ENCODE results near the gene RALGAPA2.

Gene RALGAPA2

DNA sequence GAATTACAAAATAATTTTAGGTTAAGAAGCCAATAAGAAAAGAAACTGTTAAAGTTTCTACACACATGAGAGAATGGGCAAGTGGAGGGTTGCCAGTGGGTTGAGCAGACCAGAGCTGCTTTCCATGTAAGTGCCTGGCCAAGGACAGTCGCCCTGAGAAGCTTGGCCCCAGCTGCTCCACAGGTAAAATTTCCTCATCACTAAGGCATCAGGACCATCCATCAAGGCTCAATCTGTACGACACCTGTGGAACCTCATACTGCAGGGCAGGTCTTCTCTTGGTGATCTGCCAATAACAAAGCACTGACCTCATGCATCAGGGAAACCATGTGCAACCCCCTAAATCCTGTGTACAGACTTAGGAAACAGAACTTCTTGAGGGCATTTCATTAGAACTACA is 229.1 kb downstream of the RALGAPA2 start:
- Histone ChIP-seq H3K4me2 (ENCODE audit: low read depth, low read length, poor library complexity, severe bottlenecking) (no peak overlapping the region), H3K79me2 (ENCODE audit: insufficient read depth, low read length) (no peaks in the 10 kb centered on the region), H4K20me1 (ENCODE audit: low read depth, low read length) (no peaks in the 10 kb centered on the region), H3F3A (ENCODE audit: insufficient read depth) (no peaks in the 10 kb centered on the region), H3K4me3 (ENCODE audit: insufficient read depth, low read length, poor library complexity, severe bottlenecking) (no peak overlapping the region), H2AFZ (ENCODE audit: low read depth, low read length, severe bottlenecking) (no peak overlapping the region), H3K27ac (ENCODE audit: low read depth, low read length) (no peak overlapping the region), H3K9ac (ENCODE audit: low read length) (no peak overlapping the region), H3K9me3 (ENCODE audit: insufficient read depth, low read length) (no peaks in the 10 kb centered on the region), H3K36me3 (ENCODE audit: low read length) (no peaks in the 10 kb centered on the region), H3K9me2 (replicated peaks; ENCODE audit: insufficient read depth, low read length) (no peaks in the 10 kb centered on the region), H3K27me3 (ENCODE audit: low read length) (no peaks in the 10 kb centered on the region)
- no peak for TF ChIP-seq EZH2phosphoT487 (conservative IDR thresholded peaks at IDR 0.05; ENCODE audit: low read length)
- TF ChIP-seq, protein P1, sequence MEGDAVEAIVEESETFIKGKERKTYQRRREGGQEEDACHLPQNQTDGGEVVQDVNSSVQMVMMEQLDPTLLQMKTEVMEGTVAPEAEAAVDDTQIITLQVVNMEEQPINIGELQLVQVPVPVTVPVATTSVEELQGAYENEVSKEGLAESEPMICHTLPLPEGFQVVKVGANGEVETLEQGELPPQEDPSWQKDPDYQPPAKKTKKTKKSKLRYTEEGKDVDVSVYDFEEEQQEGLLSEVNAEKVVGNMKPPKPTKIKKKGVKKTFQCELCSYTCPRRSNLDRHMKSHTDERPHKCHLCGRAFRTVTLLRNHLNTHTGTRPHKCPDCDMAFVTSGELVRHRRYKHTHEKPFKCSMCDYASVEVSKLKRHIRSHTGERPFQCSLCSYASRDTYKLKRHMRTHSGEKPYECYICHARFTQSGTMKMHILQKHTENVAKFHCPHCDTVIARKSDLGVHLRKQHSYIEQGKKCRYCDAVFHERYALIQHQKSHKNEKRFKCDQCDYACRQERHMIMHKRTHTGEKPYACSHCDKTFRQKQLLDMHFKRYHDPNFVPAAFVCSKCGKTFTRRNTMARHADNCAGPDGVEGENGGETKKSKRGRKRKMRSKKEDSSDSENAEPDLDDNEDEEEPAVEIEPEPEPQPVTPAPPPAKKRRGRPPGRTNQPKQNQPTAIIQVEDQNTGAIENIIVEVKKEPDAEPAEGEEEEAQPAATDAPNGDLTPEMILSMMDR (IDR thresholded peaks at IDR 0.05; ENCODE audit: insufficient read depth, low read length, poor library complexity, severe bottlenecking): no peak

GRCh38 chr20:20482453-20482852 is 230.0 kb downstream of the RALGAPA2 start:
- Histone ChIP-seq H3K4me3 (ENCODE audit: insufficient read depth, low read length, poor library complexity, severe bottlenecking) (no peak overlapping the region), H3K79me2 (ENCODE audit: insufficient read depth, low read length) (no peaks in the 10 kb centered on the region), H3F3A (ENCODE audit: insufficient read depth) (no peaks in the 10 kb centered on the region), H3K4me2 (ENCODE audit: low read depth, low read length, poor library complexity, severe bottlenecking) (no peak overlapping the region), H3K9ac (ENCODE audit: low read length) (no peak overlapping the region), H3K27ac (ENCODE audit: low read depth, low read length) (no peak overlapping the region), H3K36me3 (ENCODE audit: low read length) (no peaks in the 10 kb centered on the region), H3K27me3 (ENCODE audit: low read length) (no peaks in the 10 kb centered on the region), H3K9me2 (replicated peaks; ENCODE audit: insufficient read depth, low read length) (no peaks in the 10 kb centered on the region), H4K20me1 (ENCODE audit: low read depth, low read length) (no peaks in the 10 kb centered on the region), H2AFZ (ENCODE audit: low read depth, low read length, severe bottlenecking) (no peak overlapping the region), H3K9me3 (ENCODE audit: insufficient read depth, low read length) (no peaks in the 10 kb centered on the region)
- no peak for TF ChIP-seq EZH2phosphoT487 (conservative IDR thresholded peaks at IDR 0.05; ENCODE audit: low read length)
- TF ChIP-seq, protein P1 (IDR thresholded peaks at IDR 0.05; ENCODE audit: insufficient read depth, low read length, poor library complexity, severe bottlenecking): no peak

GRCh38 chr20:20480689-20481088 is 231.8 kb downstream of the RALGAPA2 start:
- Histone ChIP-seq H3K9me2 (replicated peaks; ENCODE audit: insufficient read depth, low read length) (no peaks in the 10 kb centered on the region), H3K4me3 (ENCODE audit: insufficient read depth, low read length, poor library complexity, severe bottlenecking) (no peak overlapping the region), H3K27ac (ENCODE audit: low read depth, low read length) (no peak overlapping the region), H4K20me1 (ENCODE audit: low read depth, low read length) (no peaks in the 10 kb centered on the region), H3K27me3 (ENCODE audit: low read length) (no peaks in the 10 kb centered on the region), H3K36me3 (ENCODE audit: low read length) (no peaks in the 10 kb centered on the region), H3K9me3 (ENCODE audit: insufficient read depth, low read length) (no peaks in the 10 kb centered on the region), H3K79me2 (ENCODE audit: insufficient read depth, low read length) (no peaks in the 10 kb centered on the region), H3K4me2 (ENCODE audit: low read depth, low read length, poor library complexity, severe bottlenecking) (no peak overlapping the region), H3F3A (ENCODE audit: insufficient read depth) (no peaks in the 10 kb centered on the region), H3K9ac (ENCODE audit: low read length) (no peak overlapping the region), H2AFZ (ENCODE audit: low read depth, low read length, severe bottlenecking) (no peak overlapping the region)
- TF ChIP-seq EZH2phosphoT487 (conservative IDR thresholded peaks at IDR 0.05; ENCODE audit: low read length): no peak
- TF ChIP-seq, protein P1 (IDR thresholded peaks at IDR 0.05; ENCODE audit: insufficient read depth, low read length, poor library complexity, severe bottlenecking): no peak
